ENCODE results near the gene ATF7. TPM values are rescaled to one million over a fixed set of nuclear protein-coding genes. Genes with fewer than 3 reads are reported as not detected.
A peak's percentile ranks its signal among the peaks of the same experiment; 100 is the strongest.

The ATF7 gene
- total and polyA plus RNA-seq, 2 of the 13 experiments (the other 11 are each of a cell fraction or from before 2014, with no cell fraction given), result 9.6 to 16.2 TPM

- TF ChIP-seq ATF7-NPFF (CRISPR knock-in tag; IDR thresholded peaks at IDR 0.05; ENCODE audit: low read depth) (no peak), HNF1A (IDR thresholded peaks at IDR 0.05; ENCODE audit: low read depth) (no peak), HNF1A (CRISPR knock-in tag; IDR thresholded peaks at IDR 0.05; ENCODE audit: borderline replicate concordance) (peak; percentile 75; the same call in 1 of the 2 replicates), KDM3A (CRISPR knock-in tag; IDR thresholded peaks at IDR 0.05; ENCODE audit: low read depth) (no peak; the same call in 1 of the 2 replicates), ZNF282 (IDR thresholded peaks at IDR 0.05; ENCODE audit: partially characterized antibody) (no peak), ARID4A (CRISPR knock-in tag; IDR thresholded peaks at IDR 0.05; ENCODE audit: borderline replicate concordance) (peak; percentile 85), HOXD1 (CRISPR knock-in tag; IDR thresholded peaks at IDR 0.05) (no peak), ARHGAP35 (CRISPR knock-in tag; IDR thresholded peaks at IDR 0.05; ENCODE audit: borderline replicate concordance) (peak; percentile 78; the same call in 1 of the 2 replicates), MYC (CRISPR knock-in tag; IDR thresholded peaks at IDR 0.05; ENCODE audit: borderline replicate concordance) (peak; percentile 61), CBX2 (IDR thresholded peaks at IDR 0.05; ENCODE audit: low read depth, low read length) (no peak), CBX2 (CRISPR knock-in tag; IDR thresholded peaks at IDR 0.05; ENCODE audit: low read depth) (no peak), GATAD1 (CRISPR knock-in tag; IDR thresholded peaks at IDR 0.05) (peak; percentile 80), NFRKB (IDR thresholded peaks at IDR 0.05) (no peak), BHLHE40 (IDR thresholded peaks at IDR 0.05; ENCODE audit: low read length) (peak; percentile 92), ZNF740 (CRISPR knock-in tag; IDR thresholded peaks at IDR 0.05) (no peak), YEATS2 (CRISPR knock-in tag; IDR thresholded peaks at IDR 0.05; ENCODE audit: borderline replicate concordance) (peak; percentile 95), ZNF615 (CRISPR knock-in tag; IDR thresholded peaks at IDR 0.05; ENCODE audit: borderline replicate concordance) (no peak), MLX (CRISPR knock-in tag; IDR thresholded peaks at IDR 0.05) (peak; percentile 96), NCOA1 (CRISPR knock-in tag; IDR thresholded peaks at IDR 0.05) (peak; percentile 57; the same call in 1 of the 2 replicates), ZNF274 (CRISPR knock-in tag; IDR thresholded peaks at IDR 0.05) (peak; percentile 68; the same call in 1 of the 2 replicates), ZNF30 (CRISPR knock-in tag; IDR thresholded peaks at IDR 0.05) (no peak)
These were observed at the start of gene ATF7 (continued) for GRCh38 chr12:53625946-53626701.

All from HepG2 (cell line).